ENCODE data around the gene P3H1. TPM values are rescaled to one million over a fixed set of nuclear protein-coding genes. Genes with fewer than 3 reads are reported as not detected.

The P3H1 gene
- total RNA-seq, 4 donors from 2014 or later = 9.4 to 26.8 (median 13.5) TPM

DNA sequence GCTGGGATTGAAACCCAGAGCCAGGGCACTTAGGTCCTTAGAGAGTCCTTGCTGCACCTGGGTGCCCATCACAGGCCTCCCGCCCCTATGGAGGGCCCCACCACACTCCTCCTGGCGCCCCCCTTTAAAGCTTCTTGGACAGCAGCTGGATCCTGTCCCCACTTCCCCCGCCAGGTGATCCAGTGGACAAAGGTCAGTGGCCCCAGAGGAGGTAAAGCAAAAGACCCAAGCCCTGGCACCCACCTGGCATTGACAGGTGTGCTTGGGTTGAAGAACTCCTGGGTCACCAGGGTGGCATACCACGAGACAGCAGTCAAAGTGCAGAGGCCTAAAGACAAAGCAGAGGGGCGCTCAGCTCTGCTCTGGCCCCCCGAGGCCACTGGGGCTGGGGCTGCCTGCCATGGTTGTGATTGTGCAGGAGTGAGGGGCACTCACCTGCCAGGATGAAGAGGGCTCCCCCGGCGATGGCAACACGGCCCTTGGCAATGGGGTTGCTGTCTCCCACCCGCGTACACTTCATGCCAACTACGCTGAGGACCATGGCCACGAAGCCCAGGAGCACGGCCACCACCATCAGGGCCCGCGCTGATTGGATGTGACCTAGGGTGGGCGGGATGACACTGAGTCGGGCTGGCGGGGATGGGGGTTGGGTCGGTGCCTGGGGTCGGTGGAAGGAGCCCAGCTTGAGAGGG, 28.7 kb downstream of the P3H1 start:
- intact Hi-C loops (cut with DNase I; ENCODE audit: low total_unique reads) = no loop called here
- no peak overlapping the region for H3K4me3 ChIP-seq (ENCODE audit: low read depth, poor library complexity, severe bottlenecking)
- no peak for TF ChIP-seq POLR2A (IDR thresholded peaks at IDR 0.05)
- TF ChIP-seq, protein P1, sequence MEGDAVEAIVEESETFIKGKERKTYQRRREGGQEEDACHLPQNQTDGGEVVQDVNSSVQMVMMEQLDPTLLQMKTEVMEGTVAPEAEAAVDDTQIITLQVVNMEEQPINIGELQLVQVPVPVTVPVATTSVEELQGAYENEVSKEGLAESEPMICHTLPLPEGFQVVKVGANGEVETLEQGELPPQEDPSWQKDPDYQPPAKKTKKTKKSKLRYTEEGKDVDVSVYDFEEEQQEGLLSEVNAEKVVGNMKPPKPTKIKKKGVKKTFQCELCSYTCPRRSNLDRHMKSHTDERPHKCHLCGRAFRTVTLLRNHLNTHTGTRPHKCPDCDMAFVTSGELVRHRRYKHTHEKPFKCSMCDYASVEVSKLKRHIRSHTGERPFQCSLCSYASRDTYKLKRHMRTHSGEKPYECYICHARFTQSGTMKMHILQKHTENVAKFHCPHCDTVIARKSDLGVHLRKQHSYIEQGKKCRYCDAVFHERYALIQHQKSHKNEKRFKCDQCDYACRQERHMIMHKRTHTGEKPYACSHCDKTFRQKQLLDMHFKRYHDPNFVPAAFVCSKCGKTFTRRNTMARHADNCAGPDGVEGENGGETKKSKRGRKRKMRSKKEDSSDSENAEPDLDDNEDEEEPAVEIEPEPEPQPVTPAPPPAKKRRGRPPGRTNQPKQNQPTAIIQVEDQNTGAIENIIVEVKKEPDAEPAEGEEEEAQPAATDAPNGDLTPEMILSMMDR (IDR thresholded peaks at IDR 0.05) = no peak
- DNase-seq (ENCODE audit: low spot score in 2 of 2) = no peak
- WGBS, 2 donors = 89 to 100% methylated on average over 1 to 21 of the region's 21 CpGs

- 27 to 34% methylated on average over 5 of the region's 5 CpGs for WGBS, 2 donors
- peak in 1 of 2 donors; percentile 86 for DNase-seq (ENCODE audit: low spot score in 2 of 2)
- no peak for TF ChIP-seq POLR2A (IDR thresholded peaks at IDR 0.05)
- TF ChIP-seq, protein P1 (IDR thresholded peaks at IDR 0.05) = no peak
- intact Hi-C loops (cut with DNase I; ENCODE audit: low total_unique reads) = no loop called here
- no peak overlapping the region for H3K4me3 ChIP-seq (ENCODE audit: low read depth, poor library complexity, severe bottlenecking)
These were observed 29.6 kb downstream of the P3H1 start for GRCh38 chr1:42737257-42737656.

DNA sequence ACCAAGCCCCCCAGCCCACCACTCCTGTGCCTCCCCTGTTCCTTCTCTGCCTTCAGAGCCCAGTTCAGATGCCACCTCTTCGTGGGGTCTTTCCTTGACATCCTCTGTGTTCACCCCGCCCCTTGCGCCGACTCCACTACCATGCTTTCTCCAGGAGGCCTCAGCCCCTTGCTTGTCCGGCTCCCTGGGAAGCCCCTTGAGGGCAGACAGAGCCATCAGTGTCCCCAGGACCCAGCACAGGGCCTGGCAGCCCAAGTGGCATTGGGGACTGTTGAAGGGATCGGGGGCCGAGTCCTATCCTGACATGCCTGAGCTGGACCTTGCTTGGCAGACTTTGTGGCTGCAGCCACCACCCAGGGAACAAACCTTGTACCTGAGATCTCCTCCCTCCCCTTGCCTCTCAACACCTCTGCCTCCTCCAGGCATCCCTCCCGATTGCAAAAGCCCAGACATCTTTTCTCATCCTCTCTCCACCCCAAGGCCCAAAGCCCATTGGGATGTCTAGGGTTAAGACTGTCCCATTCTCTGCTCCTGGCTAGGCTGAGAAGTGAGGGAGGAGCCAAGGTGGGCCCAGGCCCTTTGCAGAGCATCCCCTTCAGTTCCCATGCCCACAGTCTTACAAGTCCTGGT, 30.1 kb downstream of the P3H1 start:
- 82 to 91% methylated on average over 8 of the region's 8 CpGs for WGBS, 2 donors
- intact Hi-C loops (cut with DNase I; ENCODE audit: low total_unique reads) = no loop called here
- DNase-seq (ENCODE audit: low spot score in 2 of 2) = peak in 1 of 2 donors; percentile 81
- TF ChIP-seq, protein P1 (IDR thresholded peaks at IDR 0.05) = no peak
- no peak for TF ChIP-seq POLR2A (IDR thresholded peaks at IDR 0.05)
- H3K4me3 ChIP-seq (ENCODE audit: low read depth, poor library complexity, severe bottlenecking) = no peak overlapping the region

- no peak for TF ChIP-seq POLR2A (IDR thresholded peaks at IDR 0.05)
- TF ChIP-seq, protein P1 (IDR thresholded peaks at IDR 0.05) = no peak
- peak in 1 of 2 donors; percentile 84 for DNase-seq (ENCODE audit: low spot score in 2 of 2)
- WGBS, 2 donors = 45 to 46% methylated on average over 2 to 4 of the region's 4 CpGs
- no peak overlapping the region for H3K4me3 ChIP-seq (ENCODE audit: low read depth, poor library complexity, severe bottlenecking)
- intact Hi-C loops (cut with DNase I; ENCODE audit: low total_unique reads) = no loop called here
These were observed 30.7 kb downstream of the P3H1 start for GRCh38 chr1:42736152-42736551.

- TF ChIP-seq POLR2A (IDR thresholded peaks at IDR 0.05) = no peak
- TF ChIP-seq, protein P1 (IDR thresholded peaks at IDR 0.05) = no peak
- peak in 1 of 2 donors; percentile 69 for DNase-seq (ENCODE audit: low spot score in 2 of 2)
- WGBS, 2 donors = 56 to 68% methylated on average over 10 to 12 of the region's 14 CpGs
- intact Hi-C loops (cut with DNase I; ENCODE audit: low total_unique reads) = no loop called here
- no peak overlapping the region for H3K4me3 ChIP-seq (ENCODE audit: low read depth, poor library complexity, severe bottlenecking)
These were observed 31.2 kb downstream of the P3H1 start for GRCh38 chr1:42735477-42736105.
